Breast epithelium (tissue), 3 donors: ENCODE results near the gene DAB2IP.

Experiments used
- POLR2A ChIP-seq: fragments of 450-650 bp; IDR thresholded peaks from one replicate; pipeline ENCODE4 v1.6.1; 2016; ENCODE audit warnings: antibody characterized with exemption, mild to moderate bottlenecking, moderate library complexity
- POLR2AphosphoS5 ChIP-seq, 3 donors: sonication (generic); formaldehyde crosslinking; IDR thresholded peaks; one replicate each; pipeline ENCODE4 v1.6.1; 2017; ENCODE audit warnings: antibody characterized with exemption in 3 of 3
- TF ChIP-seq, protein P1 (sequence below), 3 donors: fragments of 450-650 bp; IDR thresholded peaks; one replicate each; pipeline ENCODE4 v1.5.1; 2016 to 2017; ENCODE audit warnings: antibody characterized with exemption in 3 of 3, mild to moderate bottlenecking in 3 of 3, moderate library complexity in 3 of 3

DNA sequence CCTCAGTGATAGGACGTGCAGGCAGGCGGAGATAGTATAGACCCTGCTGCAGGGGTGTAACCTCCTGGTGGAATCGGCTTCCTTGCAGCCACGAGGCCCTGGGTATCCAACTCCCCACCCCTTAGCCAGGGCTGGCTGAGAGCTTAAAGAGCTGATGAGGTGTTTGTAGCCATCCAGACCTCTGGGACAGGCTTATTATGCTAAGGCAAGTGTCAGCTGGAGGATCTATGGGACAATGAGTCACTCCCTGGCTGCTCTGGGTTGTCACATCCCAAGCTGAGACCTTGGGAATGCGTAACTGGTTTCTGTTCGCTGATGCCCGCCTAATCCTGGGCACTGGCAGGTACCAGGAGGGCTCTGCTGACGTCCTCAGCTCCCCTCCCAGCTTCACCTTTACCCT lies 38.9 kb downstream of the DAB2IP start:
- no peak for TF ChIP-seq POLR2A
- no peak for TF ChIP-seq POLR2AphosphoS5 (IDR thresholded peaks at IDR 0.05)
- TF ChIP-seq, protein P1, sequence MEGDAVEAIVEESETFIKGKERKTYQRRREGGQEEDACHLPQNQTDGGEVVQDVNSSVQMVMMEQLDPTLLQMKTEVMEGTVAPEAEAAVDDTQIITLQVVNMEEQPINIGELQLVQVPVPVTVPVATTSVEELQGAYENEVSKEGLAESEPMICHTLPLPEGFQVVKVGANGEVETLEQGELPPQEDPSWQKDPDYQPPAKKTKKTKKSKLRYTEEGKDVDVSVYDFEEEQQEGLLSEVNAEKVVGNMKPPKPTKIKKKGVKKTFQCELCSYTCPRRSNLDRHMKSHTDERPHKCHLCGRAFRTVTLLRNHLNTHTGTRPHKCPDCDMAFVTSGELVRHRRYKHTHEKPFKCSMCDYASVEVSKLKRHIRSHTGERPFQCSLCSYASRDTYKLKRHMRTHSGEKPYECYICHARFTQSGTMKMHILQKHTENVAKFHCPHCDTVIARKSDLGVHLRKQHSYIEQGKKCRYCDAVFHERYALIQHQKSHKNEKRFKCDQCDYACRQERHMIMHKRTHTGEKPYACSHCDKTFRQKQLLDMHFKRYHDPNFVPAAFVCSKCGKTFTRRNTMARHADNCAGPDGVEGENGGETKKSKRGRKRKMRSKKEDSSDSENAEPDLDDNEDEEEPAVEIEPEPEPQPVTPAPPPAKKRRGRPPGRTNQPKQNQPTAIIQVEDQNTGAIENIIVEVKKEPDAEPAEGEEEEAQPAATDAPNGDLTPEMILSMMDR (IDR thresholded peaks at IDR 0.05): no peak
